AG09319 (cell line): ENCODE measurements around the gene RMND1.

ENCODE experiments used
- DNase-seq: peaks from one replicate; pipeline ENCODE4 v3.0.0-alpha.2; 2010; ENCODE audit warnings: low read depth; ENCODE audit errors: extremely low read depth
- CTCF ChIP-seq: IDR thresholded peaks from 2 replicates; pipeline ENCODE4 v1.5.1; 2011; ENCODE audit warnings: low read depth, mild to moderate bottlenecking, inconsistent platforms, low read length, moderate library complexity

The RMND1 gene

DNA sequence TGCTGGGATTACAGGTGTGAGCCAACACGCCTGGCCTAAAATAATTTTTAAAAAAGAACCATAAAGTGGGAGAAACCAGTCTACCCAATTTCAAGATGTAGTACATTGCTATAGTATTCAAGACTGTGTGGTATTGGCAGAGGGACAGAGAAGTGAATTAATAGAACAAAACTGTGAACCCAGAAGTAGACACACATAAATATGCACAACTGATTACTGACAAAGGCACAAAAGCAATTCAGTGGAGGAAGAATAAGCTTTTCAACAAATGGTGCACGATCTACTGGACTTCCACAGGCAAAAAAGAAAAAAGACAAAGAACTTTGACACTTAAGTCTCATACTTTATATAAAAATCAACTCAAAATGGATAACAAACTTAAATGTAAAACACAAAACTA is 76.1 kb downstream of the RMND1 start:
- DNase-seq: no peak

DNA sequence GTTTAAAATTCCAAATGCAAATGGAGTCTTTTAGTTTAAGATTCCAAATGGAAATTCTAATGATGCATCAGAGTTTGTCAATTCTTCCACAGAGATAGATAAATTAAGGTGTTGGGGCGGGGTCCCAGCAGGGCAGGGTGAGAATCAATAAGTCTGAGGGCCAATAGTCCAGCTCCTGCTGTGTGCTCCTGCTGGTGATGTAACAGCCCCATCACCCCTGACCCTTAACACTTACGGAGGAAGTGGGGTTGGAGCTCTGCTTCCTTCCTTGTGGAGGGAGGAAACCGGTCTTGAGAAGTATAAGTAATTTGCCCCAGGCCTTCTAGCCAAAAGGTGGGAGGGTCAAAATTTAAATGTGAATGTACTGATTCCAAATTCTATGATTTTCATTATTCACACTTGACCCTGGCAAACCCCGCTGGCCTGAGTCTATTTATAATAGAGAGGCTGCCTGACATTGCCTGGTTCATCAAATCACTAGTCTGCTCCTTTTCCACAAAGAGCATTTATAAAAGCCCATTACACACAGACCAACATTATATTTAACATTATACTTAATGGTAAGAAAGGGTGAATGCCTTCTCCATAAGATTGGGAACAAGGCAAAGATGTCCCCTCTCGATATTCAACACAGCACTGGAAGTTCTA is 77.8 kb downstream of the RMND1 start:
- no peak for DNase-seq
- TF ChIP-seq CTCF: no peak

More for the DNA sequence above, 76.1 kb downstream of the RMND1 start:
- TF ChIP-seq CTCF: no peak

DNA sequence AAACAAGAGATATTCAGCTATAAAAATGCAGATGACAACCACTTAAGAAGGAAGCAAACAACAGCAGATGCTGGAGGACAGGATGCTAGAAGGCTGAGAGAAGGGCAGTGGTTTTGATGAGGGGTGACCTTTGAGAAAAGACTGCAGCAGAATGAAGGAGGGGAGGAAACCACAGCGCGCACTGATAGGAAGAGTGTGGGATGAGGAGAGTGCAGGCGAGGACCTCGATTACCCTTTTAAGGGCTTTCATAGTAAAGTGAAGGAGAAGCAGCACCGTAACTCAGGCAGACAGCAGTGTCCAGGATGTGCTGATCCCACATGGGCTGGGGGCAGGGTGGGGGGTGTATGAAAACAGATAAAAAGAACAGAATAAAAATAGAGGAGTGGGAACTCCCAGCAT is 79.8 kb downstream of the RMND1 start:
- no peak for DNase-seq
- TF ChIP-seq CTCF: no peak

- peak; percentile 13 for TF ChIP-seq CTCF
- no peak for DNase-seq
Measured at GRCh38 chr6:151370509-151371078, 81.3 kb downstream of the RMND1 start.

DNA sequence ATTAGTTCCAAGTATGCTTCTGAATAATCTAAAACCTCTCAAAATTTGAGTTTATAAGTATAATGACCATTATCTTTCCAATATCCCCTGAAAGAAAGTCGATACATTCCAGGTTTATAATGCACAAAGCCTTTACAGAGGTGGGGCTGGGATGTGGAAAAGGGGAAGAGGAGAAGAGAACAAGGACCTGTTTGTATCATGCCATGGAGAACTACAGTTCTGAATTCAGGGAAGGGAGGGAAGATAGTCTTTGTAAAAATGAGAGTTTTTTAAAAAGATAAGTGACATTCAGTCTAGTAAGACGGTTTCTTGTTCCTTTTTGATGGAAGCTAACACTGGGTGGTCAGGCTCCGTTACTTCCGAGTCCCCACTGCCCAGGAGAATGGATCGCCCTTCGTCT is 86.7 kb downstream of the RMND1 start:
- no peak for DNase-seq
- TF ChIP-seq CTCF: no peak

DNA sequence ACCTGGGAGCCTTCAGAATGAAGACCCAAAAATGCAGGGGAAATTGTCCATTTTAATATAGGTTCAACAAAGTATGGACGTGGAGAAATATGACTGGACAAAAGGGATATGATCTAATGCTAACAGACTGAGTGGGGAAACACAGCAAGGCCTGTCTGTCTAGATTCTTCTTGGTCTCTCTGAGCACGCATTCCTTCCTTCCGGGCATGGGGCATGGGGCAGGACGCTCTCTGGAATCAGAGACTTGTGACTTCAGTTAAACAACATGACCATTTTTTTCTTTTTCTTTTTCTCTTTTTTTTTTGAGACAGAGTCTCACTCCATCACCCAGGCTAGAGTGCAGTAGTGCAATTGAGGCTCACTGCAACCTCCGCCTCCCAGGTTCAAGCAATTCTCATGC is 92.4 kb downstream of the RMND1 start:
- no peak for TF ChIP-seq CTCF
- DNase-seq: no peak

DNA sequence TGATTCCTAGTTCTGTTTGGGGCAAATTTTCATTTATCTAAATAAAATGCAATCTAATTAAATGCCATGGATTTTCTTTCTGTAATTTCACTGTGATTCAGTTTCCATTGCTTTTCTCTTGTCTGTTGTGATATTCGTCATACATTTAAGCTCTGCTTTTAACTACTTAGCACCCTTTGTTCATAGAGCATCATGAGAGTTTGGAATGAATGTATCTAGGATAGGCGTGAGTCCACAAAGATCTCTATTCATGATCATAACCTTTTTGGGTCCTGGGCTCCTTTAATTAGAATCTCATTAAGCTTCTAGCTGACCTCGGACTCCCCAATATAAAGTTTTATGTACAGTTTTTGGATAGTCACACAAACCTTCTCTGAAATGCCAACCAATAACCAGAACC is 93.5 kb downstream of the RMND1 start:
- no peak for TF ChIP-seq CTCF
- no peak for DNase-seq
